Testis (tissue), 2 donors: Measurements from ENCODE around the gene MOB2.

ENCODE experiments used
- POLR2A ChIP-seq: fragments of 450-650 bp; IDR thresholded peaks from one replicate; pipeline ENCODE4 v1.6.1; 2017; ENCODE audit warnings: antibody characterized with exemption, mild to moderate bottlenecking, moderate library complexity
- TF ChIP-seq, protein P1 (sequence below), 3 experiments: fragments of 450-650 bp in 2 of 3; fragments of 200-600 bp in 1 of 3; sonication (generic) in 1 of 3; IDR thresholded peaks; one replicate each; pipeline ENCODE4 v1.5.1; 2016 to 2019; ENCODE audit warnings: antibody characterized with exemption in 3 of 3, mild to moderate bottlenecking in 2 of 3, moderate library complexity in 1 of 3

DNA sequence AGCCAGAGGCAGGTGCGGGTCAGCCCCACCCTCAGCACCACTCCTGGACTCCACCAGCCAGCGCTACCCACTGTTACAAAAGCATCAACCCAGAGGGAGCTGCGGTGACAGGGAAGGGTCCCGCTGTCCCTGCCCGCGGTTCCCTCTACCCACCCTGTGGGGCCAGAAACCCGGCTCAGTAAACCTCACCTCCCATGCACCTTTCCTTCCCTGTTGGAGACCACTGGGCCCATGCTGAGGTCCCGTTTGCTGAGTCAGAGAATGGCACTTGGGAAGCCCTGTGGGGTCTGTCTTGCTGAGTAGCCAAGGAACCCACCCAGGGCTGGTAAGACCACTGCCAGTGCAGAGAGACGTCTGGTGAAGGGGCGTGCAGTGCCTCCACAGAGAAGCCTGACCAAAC is 42.1 kb upstream of the MOB2 start:
- no peak for TF ChIP-seq POLR2A
- TF ChIP-seq, protein P1, sequence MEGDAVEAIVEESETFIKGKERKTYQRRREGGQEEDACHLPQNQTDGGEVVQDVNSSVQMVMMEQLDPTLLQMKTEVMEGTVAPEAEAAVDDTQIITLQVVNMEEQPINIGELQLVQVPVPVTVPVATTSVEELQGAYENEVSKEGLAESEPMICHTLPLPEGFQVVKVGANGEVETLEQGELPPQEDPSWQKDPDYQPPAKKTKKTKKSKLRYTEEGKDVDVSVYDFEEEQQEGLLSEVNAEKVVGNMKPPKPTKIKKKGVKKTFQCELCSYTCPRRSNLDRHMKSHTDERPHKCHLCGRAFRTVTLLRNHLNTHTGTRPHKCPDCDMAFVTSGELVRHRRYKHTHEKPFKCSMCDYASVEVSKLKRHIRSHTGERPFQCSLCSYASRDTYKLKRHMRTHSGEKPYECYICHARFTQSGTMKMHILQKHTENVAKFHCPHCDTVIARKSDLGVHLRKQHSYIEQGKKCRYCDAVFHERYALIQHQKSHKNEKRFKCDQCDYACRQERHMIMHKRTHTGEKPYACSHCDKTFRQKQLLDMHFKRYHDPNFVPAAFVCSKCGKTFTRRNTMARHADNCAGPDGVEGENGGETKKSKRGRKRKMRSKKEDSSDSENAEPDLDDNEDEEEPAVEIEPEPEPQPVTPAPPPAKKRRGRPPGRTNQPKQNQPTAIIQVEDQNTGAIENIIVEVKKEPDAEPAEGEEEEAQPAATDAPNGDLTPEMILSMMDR (IDR thresholded peaks at IDR 0.05) = no peak
